Panc1 (cell line): ENCODE measurements around the gene DGCR6L.

Experiments
- POLR2AphosphoS5 ChIP-seq: IDR thresholded peaks from 2 replicates; pipeline ENCODE4 v1.6.1; 2012; ENCODE audit warnings: mild to moderate bottlenecking, low read depth, low read length, moderate library complexity
- SIN3A ChIP-seq: IDR thresholded peaks from 2 replicates; pipeline ENCODE4 v1.6.1; 2012; ENCODE audit warnings: low read depth, mild to moderate bottlenecking, low read length, moderate library complexity, borderline replicate concordance; ENCODE audit not compliant: insufficient read depth
- TCF7L2 ChIP-seq: IDR thresholded peaks from 2 replicates; pipeline ENCODE4 v1.6.1; 2011; ENCODE audit warnings: mild to moderate bottlenecking, low read depth, low read length, inconsistent platforms
- TF ChIP-seq, protein P1 (sequence below): fragments of 450-650 bp; IDR thresholded peaks from 2 replicates; pipeline ENCODE4 v1.5.1; 2017; ENCODE audit warnings: mild to moderate bottlenecking
- TF ChIP-seq, protein P2 (sequence below), 2 experiments: IDR thresholded peaks; 2 replicates each; pipeline ENCODE4 v1.6.1; 2011 to 2012; ENCODE audit warnings: low read depth in 2 of 2, control low read depth in 1 of 2, low read length in 1 of 2, mild to moderate bottlenecking in 1 of 2, moderate library complexity in 1 of 2; ENCODE audit not compliant: insufficient read depth in 1 of 2

DNA sequence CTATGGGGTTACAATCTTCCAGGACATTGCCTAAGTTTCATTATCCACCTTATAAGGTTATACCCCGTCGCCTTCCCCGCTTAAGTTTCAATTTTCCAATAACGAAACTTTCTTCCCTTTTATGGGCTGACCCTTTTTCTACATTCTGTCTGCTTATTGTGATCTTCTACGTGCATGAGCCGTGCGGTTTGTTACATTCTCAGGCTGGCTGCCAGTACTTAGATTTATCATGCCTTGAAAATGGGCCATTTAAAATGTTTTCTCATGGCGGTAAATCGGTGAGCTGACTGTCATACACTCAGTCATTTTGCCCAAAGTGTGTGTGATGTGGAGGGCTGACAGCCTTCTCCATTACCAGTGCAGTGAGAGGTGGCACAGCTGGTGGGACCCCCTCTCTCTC, 23.3 kb downstream of the DGCR6L start:
- TF ChIP-seq POLR2AphosphoS5 (no peak), SIN3A (no peak), TCF7L2 (no peak)
- TF ChIP-seq, protein P1, sequence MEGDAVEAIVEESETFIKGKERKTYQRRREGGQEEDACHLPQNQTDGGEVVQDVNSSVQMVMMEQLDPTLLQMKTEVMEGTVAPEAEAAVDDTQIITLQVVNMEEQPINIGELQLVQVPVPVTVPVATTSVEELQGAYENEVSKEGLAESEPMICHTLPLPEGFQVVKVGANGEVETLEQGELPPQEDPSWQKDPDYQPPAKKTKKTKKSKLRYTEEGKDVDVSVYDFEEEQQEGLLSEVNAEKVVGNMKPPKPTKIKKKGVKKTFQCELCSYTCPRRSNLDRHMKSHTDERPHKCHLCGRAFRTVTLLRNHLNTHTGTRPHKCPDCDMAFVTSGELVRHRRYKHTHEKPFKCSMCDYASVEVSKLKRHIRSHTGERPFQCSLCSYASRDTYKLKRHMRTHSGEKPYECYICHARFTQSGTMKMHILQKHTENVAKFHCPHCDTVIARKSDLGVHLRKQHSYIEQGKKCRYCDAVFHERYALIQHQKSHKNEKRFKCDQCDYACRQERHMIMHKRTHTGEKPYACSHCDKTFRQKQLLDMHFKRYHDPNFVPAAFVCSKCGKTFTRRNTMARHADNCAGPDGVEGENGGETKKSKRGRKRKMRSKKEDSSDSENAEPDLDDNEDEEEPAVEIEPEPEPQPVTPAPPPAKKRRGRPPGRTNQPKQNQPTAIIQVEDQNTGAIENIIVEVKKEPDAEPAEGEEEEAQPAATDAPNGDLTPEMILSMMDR = no peak
- TF ChIP-seq, protein P2, sequence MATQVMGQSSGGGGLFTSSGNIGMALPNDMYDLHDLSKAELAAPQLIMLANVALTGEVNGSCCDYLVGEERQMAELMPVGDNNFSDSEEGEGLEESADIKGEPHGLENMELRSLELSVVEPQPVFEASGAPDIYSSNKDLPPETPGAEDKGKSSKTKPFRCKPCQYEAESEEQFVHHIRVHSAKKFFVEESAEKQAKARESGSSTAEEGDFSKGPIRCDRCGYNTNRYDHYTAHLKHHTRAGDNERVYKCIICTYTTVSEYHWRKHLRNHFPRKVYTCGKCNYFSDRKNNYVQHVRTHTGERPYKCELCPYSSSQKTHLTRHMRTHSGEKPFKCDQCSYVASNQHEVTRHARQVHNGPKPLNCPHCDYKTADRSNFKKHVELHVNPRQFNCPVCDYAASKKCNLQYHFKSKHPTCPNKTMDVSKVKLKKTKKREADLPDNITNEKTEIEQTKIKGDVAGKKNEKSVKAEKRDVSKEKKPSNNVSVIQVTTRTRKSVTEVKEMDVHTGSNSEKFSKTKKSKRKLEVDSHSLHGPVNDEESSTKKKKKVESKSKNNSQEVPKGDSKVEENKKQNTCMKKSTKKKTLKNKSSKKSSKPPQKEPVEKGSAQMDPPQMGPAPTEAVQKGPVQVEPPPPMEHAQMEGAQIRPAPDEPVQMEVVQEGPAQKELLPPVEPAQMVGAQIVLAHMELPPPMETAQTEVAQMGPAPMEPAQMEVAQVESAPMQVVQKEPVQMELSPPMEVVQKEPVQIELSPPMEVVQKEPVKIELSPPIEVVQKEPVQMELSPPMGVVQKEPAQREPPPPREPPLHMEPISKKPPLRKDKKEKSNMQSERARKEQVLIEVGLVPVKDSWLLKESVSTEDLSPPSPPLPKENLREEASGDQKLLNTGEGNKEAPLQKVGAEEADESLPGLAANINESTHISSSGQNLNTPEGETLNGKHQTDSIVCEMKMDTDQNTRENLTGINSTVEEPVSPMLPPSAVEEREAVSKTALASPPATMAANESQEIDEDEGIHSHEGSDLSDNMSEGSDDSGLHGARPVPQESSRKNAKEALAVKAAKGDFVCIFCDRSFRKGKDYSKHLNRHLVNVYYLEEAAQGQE (IDR thresholded peaks at IDR 0.05; ENCODE audit: insufficient read depth in 1 of 2, low read depth in 2 of 2, low read length in 1 of 2) = no peak
